HL-60/S4 treated with retinoic acid at 250 ng/mL for 4 days and 3 days (cell line): ENCODE measurements around the gene LRRC32.

ENCODE experiments used
- in situ Hi-C: fragments of 300-500 bp; cut with MboI; formaldehyde crosslinking; loops from 2 replicates; pipeline ENCODE4 v1.7.0; 2022; ENCODE audit warnings: low sequenced_read_pairs

Gene LRRC32

GRCh38 chr11:76680518-76681425 is 10.2 kb upstream of the LRRC32 start:
- in situ Hi-C loops: no loop called here

- in situ Hi-C loops: no loop called here
These were observed 7.8 kb upstream of the LRRC32 start for GRCh38 chr11:76678321-76678720.

- in situ Hi-C loops: no loop called here
These were observed 6.9 kb upstream of the LRRC32 start for GRCh38 chr11:76677458-76677765.

- in situ Hi-C loops: no loop called here
These were observed 6.3 kb upstream of the LRRC32 start for GRCh38 chr11:76676636-76677457.

- in situ Hi-C loops: no loop called here
These were observed 4.2 kb upstream of the LRRC32 start for GRCh38 chr11:76674517-76675400.

- in situ Hi-C loops: no loop called here
These were observed 2.9 kb upstream of the LRRC32 start for GRCh38 chr11:76673176-76674142.

GRCh38 chr11:76672431-76673175 is 2.1 kb upstream of the LRRC32 start:
- in situ Hi-C loops: no loop called here

- in situ Hi-C loops: no loop called here
These were observed 1.2 kb upstream of the LRRC32 start for GRCh38 chr11:76671626-76672309.

GRCh38 chr11:76671237-76671592 is 668 bp upstream of the LRRC32 start:
- in situ Hi-C loops: no loop called here

GRCh38 chr11:76669901-76670484 is 554 bp downstream of the LRRC32 start:
- in situ Hi-C loops: no loop called here

GRCh38 chr11:76668362-76669155 is 2.0 kb downstream of the LRRC32 start:
- in situ Hi-C loops: no loop called here

- in situ Hi-C loops: no loop called here
These were observed 2.7 kb downstream of the LRRC32 start for GRCh38 chr11:76667856-76668255.

- in situ Hi-C loops: no loop called here
These were observed 3.2 kb downstream of the LRRC32 start for GRCh38 chr11:76667271-76667818.

GRCh38 chr11:76666830-76667229 is 3.7 kb downstream of the LRRC32 start:
- in situ Hi-C loops: no loop called here

GRCh38 chr11:76666408-76666807 is 4.1 kb downstream of the LRRC32 start:
- in situ Hi-C loops: no loop called here

GRCh38 chr11:76665921-76666351 is 4.6 kb downstream of the LRRC32 start:
- in situ Hi-C loops: no loop called here

- in situ Hi-C loops: no loop called here
These were observed 5.4 kb downstream of the LRRC32 start for GRCh38 chr11:76665172-76665571.
